Esophagus squamous epithelium (tissue), 5 donors: ENCODE data around the gene AMPD2. TPM values are rescaled to one million over a fixed set of nuclear protein-coding genes. Genes with fewer than 3 reads are reported as not detected.

Experiments used
- DNase-seq: peaks from one replicate; lab custom pipeline; 2025; lab: John Stamatoyannopoulos, UW
- H3K27ac ChIP-seq, 4 donors: fragments of 200-600 bp; sonication (generic); one replicate each; pipeline ENCODE4 v1.5.1; 2016 to 2019; ENCODE audit warnings: mild to moderate bottlenecking in 1 of 4
- H3K27me3 ChIP-seq, 4 donors: fragments of 200-600 bp; sonication (generic); 1 replicate in 3 of 4; 2 replicates in 1 of 4; pipeline versions ENCODE4 v1.5.1 to v1.6.0; 2017 to 2021; ENCODE audit warnings: antibody characterized with exemption in 1 of 4
- H3K36me3 ChIP-seq, 3 donors: fragments of 200-600 bp; sonication (generic); one replicate each; pipeline ENCODE4 v1.5.1; 2016 to 2019
- H3K4me1 ChIP-seq, 3 donors: fragments of 200-600 bp; sonication (generic); one replicate each; pipeline ENCODE4 v1.5.1; 2017 to 2019
- H3K4me3 ChIP-seq, 4 donors: fragments of 200-600 bp; sonication (generic); 1 replicate in 3 of 4; 2 replicates in 1 of 4; pipeline ENCODE4 v1.5.1; 2016 to 2019; ENCODE audit warnings: mild to moderate bottlenecking in 2 of 4, moderate library complexity in 1 of 4
- H3K9me3 ChIP-seq, 3 donors: fragments of 200-600 bp; sonication (generic); one replicate each; pipeline ENCODE4 v1.5.1; 2016 to 2019
- POLR2A ChIP-seq, 4 donors: fragments of 450-650 bp; IDR thresholded peaks; one replicate each; pipeline ENCODE4 v1.6.1; 2017; ENCODE audit warnings: antibody characterized with exemption in 4 of 4, mild to moderate bottlenecking in 4 of 4, moderate library complexity in 3 of 4
- WGBS, 2 donors: methylation state at CpG; one replicate each; pipeline ENCODE4 v1.1.5; 2018; 5-methylcytosine and 5-hydroxymethylcytosine counted together
- intact Hi-C: fragments of 100-400 bp; cut with DNase I; formaldehyde crosslinking; loops from one replicate; pipeline ENCODE4 v1.15.0; 2022
- total RNA-seq, 4 donors: library from RNA; depleted of rRNA; stranded (reverse); fragments of >200 nt; gene quantifications; one replicate each; pipeline ENCODE4 v1.1.0, GENCODE V29; 2016
- TF ChIP-seq, protein P1 (sequence below), 6 experiments: fragments of 450-650 bp in 4 of 6; fragments of 200-600 bp in 2 of 6; sonication (generic) in 2 of 6; IDR thresholded peaks; one replicate each; pipeline ENCODE4 v1.5.1; 2016 to 2019; ENCODE audit warnings: antibody characterized with exemption in 6 of 6, mild to moderate bottlenecking in 4 of 6, moderate library complexity in 4 of 6
- donor health status: DM: yes; HTN: yes; CAD: no.

AMPD2 gene
- total RNA-seq, 4 donors from 2014 or later = 18.5 to 51.5 (median 24.4) TPM

DNA sequence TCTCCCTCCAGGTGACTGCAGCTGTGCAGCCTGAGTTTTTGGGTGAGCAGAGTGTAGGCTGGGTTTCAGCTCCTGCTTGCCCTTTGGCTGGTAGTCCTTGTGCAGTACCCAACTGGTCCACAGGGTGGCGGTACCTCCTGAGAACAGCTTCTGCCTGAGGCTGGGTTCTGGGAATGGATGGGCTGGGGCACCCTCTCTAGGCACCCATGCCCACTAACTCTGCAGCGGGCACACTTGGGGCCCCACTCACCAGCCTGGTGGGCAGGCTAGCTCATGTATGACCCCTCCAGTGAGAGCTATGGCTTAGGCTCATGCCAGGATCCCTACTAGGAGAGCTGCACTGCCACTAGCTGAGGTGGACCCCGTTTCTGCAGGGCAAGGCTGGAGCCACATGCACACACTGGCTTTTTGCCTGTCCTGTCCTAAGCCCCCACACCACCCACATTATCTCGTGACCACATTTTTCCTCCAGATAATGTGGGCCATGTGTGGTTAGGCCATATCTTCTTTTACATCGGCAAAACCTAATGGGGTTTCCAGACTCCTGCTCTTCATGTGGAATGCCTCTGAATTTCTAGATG, 20.7 kb downstream of the AMPD2 start:
- Histone ChIP-seq H3K9me3 (no peaks in the 10 kb centered on the region), H3K4me1 (peaks cover 0 to 32% (median 18%) of the 10 kb centered on the region in 3 donors), H3K36me3 (no peaks in the 10 kb centered on the region), H3K4me3 (no peak overlapping the region), H3K27ac (no peak overlapping the region), H3K27me3 (no peaks in the 10 kb centered on the region)
- TF ChIP-seq, protein P1, sequence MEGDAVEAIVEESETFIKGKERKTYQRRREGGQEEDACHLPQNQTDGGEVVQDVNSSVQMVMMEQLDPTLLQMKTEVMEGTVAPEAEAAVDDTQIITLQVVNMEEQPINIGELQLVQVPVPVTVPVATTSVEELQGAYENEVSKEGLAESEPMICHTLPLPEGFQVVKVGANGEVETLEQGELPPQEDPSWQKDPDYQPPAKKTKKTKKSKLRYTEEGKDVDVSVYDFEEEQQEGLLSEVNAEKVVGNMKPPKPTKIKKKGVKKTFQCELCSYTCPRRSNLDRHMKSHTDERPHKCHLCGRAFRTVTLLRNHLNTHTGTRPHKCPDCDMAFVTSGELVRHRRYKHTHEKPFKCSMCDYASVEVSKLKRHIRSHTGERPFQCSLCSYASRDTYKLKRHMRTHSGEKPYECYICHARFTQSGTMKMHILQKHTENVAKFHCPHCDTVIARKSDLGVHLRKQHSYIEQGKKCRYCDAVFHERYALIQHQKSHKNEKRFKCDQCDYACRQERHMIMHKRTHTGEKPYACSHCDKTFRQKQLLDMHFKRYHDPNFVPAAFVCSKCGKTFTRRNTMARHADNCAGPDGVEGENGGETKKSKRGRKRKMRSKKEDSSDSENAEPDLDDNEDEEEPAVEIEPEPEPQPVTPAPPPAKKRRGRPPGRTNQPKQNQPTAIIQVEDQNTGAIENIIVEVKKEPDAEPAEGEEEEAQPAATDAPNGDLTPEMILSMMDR (IDR thresholded peaks at IDR 0.05) = peak; percentile 88 to 100 (median 92)
- TF ChIP-seq POLR2A (IDR thresholded peaks at IDR 0.05) = no peak
- intact Hi-C loops = loop anchor here (5.0 kb wide), 2 partner anchors 132 to 342 kb away; partner anchors contain the start of gene AHCYL1
- 47 to 67% methylated on average over 3 to 4 of the region's 5 CpGs for WGBS, 2 donors
- DNase-seq = no peak

- 86 to 100% methylated on average over 1 to 2 of the region's 2 CpGs for WGBS, 2 donors
These were observed 21.6 kb downstream of the AMPD2 start for GRCh38 chr1:109641078-109641740.

GRCh38 chr1:109641861-109642260, 22.2 kb downstream of the AMPD2 start:
- no peaks in the 10 kb centered on the region for H3K36me3 ChIP-seq
- 79 to 80% methylated on average over 2 of the region's 2 CpGs for WGBS, 2 donors
- H3K4me1 ChIP-seq = peaks cover 0 to 17% (median 7%) of the 10 kb centered on the region in 3 donors
- TF ChIP-seq, protein P1 (IDR thresholded peaks at IDR 0.05) = no peak
- no peak for TF ChIP-seq POLR2A (IDR thresholded peaks at IDR 0.05)
- H3K27me3 ChIP-seq = no peaks in the 10 kb centered on the region
- H3K4me3 ChIP-seq = no peak overlapping the region
- no peak for DNase-seq
- no peak overlapping the region for H3K27ac ChIP-seq
- intact Hi-C loops = loop anchor here (5.0 kb wide), 2 partner anchors 130 to 340 kb away; partner anchors contain the start of gene AHCYL1
- H3K9me3 ChIP-seq = no peaks in the 10 kb centered on the region

More at GRCh38 chr1:109641078-109641740, 21.6 kb downstream of the AMPD2 start:
- H3K4me1 ChIP-seq = peaks cover 0 to 23% (median 12%) of the 10 kb centered on the region in 3 donors
- intact Hi-C loops = loop anchor here (5.0 kb wide), 2 partner anchors 131 to 341 kb away; partner anchors contain the start of gene AHCYL1
- no peaks in the 10 kb centered on the region for H3K9me3 ChIP-seq
- no peaks in the 10 kb centered on the region for H3K36me3 ChIP-seq
- no peak overlapping the region for H3K27ac ChIP-seq
- no peak overlapping the region for H3K4me3 ChIP-seq
- no peak for DNase-seq
- no peaks in the 10 kb centered on the region for H3K27me3 ChIP-seq
- TF ChIP-seq POLR2A (IDR thresholded peaks at IDR 0.05) = no peak
- TF ChIP-seq, protein P1 (IDR thresholded peaks at IDR 0.05) = no peak

GRCh38 chr1:109642626-109643025, 23.0 kb downstream of the AMPD2 start:
- intact Hi-C loops = loop anchor here (5.0 kb wide), 2 partner anchors 130 to 340 kb away; partner anchors contain the start of gene AHCYL1
- H3K36me3 ChIP-seq = no peaks in the 10 kb centered on the region
- H3K4me3 ChIP-seq = no peak overlapping the region
- H3K9me3 ChIP-seq = no peaks in the 10 kb centered on the region
- H3K27me3 ChIP-seq = no peaks in the 10 kb centered on the region
- peaks cover 0 to 15% (median 7%) of the 10 kb centered on the region in 3 donors for H3K4me1 ChIP-seq
- WGBS, 2 donors = 54 to 58% methylated on average over 3 of the region's 3 CpGs
- DNase-seq = no peak
- no peak overlapping the region for H3K27ac ChIP-seq
- no peak for TF ChIP-seq POLR2A (IDR thresholded peaks at IDR 0.05)
- TF ChIP-seq, protein P1 (IDR thresholded peaks at IDR 0.05) = no peak
